GM18499 (cell line): ENCODE results near the gene GATAD2A.
"Not testable (repeated sequence)": the region's sequence is repeated elsewhere in the genome, so short reads cannot be mapped to it uniquely, and the experiment has no call there.

Experiments used
- ATAC-seq: cut with Tn5 transposase; IDR thresholded peaks from one replicate; pipeline ENCODE4 v1.9.1; 2021; ENCODE audit warnings: moderate number of reproducible peaks; ENCODE audit not compliant: insufficient read depth, unreplicated experiment

GATAD2A gene

GRCh38 chr19:19463348-19464117 is 58.1 kb downstream of the GATAD2A start:
- ATAC-seq = no peak

- ATAC-seq = no peak
Measured at GRCh38 chr19:19464339-19465098, 59.0 kb downstream of the GATAD2A start.

- ATAC-seq = no peak
Measured at GRCh38 chr19:19465436-19466070, 60.1 kb downstream of the GATAD2A start.

GRCh38 chr19:19466201-19466600 is 60.7 kb downstream of the GATAD2A start:
- ATAC-seq = no peak

GRCh38 chr19:19468424-19469050 is 63.1 kb downstream of the GATAD2A start:
- no peak for ATAC-seq

- no peak for ATAC-seq
Measured at GRCh38 chr19:19470579-19470978, 65.1 kb downstream of the GATAD2A start.

- ATAC-seq = no peak
Measured at GRCh38 chr19:19471682-19472081, 66.2 kb downstream of the GATAD2A start.

- not testable (repeated sequence) for ATAC-seq
Measured at GRCh38 chr19:19472106-19472505, 66.6 kb downstream of the GATAD2A start.

- ATAC-seq = no peak
Measured at GRCh38 chr19:19475015-19475765, 69.7 kb downstream of the GATAD2A start.

- no peak for ATAC-seq
Measured at GRCh38 chr19:19475849-19476828, 70.7 kb downstream of the GATAD2A start.

GRCh38 chr19:19477705-19478383 is 72.4 kb downstream of the GATAD2A start:
- ATAC-seq = no peak

GRCh38 chr19:19480688-19481087 is 75.2 kb downstream of the GATAD2A start:
- ATAC-seq = no peak

GRCh38 chr19:19482809-19483596 is 77.5 kb downstream of the GATAD2A start:
- no peak for ATAC-seq

GRCh38 chr19:19485161-19485997 is 79.9 kb downstream of the GATAD2A start:
- ATAC-seq = no peak

GRCh38 chr19:19485998-19486290 is 80.5 kb downstream of the GATAD2A start:
- no peak for ATAC-seq

GRCh38 chr19:19486343-19487076 is 81.0 kb downstream of the GATAD2A start:
- ATAC-seq = no peak
